Measurements from ENCODE around the gene INSR. TPM values are rescaled to one million over a fixed set of nuclear protein-coding genes. Genes with fewer than 3 reads are reported as not detected.

Gene INSR
- total RNA-seq, 1 donor from 2014 or later: 27.3 TPM

- peak; percentile 79 for DNase-seq (ENCODE audit: extremely low spot score, unreplicated experiment)
- Mint-ChIP-seq H3K9me3 (ENCODE audit: unreplicated experiment) (peaks cover 27% of the 10 kb centered on the region), H3K4me3 (ENCODE audit: unreplicated experiment) (no peak overlapping the region), H3K4me1 (ENCODE audit: unreplicated experiment) (peaks cover 7% of the 10 kb centered on the region), H3K27ac (ENCODE audit: unreplicated experiment) (no peak overlapping the region), H3K27me3 (ENCODE audit: unreplicated experiment) (no peaks in the 10 kb centered on the region), H3K36me3 (ENCODE audit: unreplicated experiment) (peaks cover 75% of the 10 kb centered on the region)
- TF ChIP-seq, protein P1, sequence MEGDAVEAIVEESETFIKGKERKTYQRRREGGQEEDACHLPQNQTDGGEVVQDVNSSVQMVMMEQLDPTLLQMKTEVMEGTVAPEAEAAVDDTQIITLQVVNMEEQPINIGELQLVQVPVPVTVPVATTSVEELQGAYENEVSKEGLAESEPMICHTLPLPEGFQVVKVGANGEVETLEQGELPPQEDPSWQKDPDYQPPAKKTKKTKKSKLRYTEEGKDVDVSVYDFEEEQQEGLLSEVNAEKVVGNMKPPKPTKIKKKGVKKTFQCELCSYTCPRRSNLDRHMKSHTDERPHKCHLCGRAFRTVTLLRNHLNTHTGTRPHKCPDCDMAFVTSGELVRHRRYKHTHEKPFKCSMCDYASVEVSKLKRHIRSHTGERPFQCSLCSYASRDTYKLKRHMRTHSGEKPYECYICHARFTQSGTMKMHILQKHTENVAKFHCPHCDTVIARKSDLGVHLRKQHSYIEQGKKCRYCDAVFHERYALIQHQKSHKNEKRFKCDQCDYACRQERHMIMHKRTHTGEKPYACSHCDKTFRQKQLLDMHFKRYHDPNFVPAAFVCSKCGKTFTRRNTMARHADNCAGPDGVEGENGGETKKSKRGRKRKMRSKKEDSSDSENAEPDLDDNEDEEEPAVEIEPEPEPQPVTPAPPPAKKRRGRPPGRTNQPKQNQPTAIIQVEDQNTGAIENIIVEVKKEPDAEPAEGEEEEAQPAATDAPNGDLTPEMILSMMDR (IDR thresholded peaks at IDR 0.05): no peak
These were observed 219.4 kb downstream of the INSR start for GRCh38 chr19:7074705-7075282.

GRCh38 chr19:7072541-7072940 is 221.7 kb downstream of the INSR start:
- peak; percentile 42 for DNase-seq (ENCODE audit: extremely low spot score, unreplicated experiment)
- Mint-ChIP-seq H3K27me3 (ENCODE audit: unreplicated experiment) (no peaks in the 10 kb centered on the region), H3K4me1 (ENCODE audit: unreplicated experiment) (peaks cover 24% of the 10 kb centered on the region), H3K9me3 (ENCODE audit: unreplicated experiment) (peaks cover 10% of the 10 kb centered on the region), H3K4me3 (ENCODE audit: unreplicated experiment) (peak overlapping the region; percentile 51), H3K36me3 (ENCODE audit: unreplicated experiment) (peaks cover 54% of the 10 kb centered on the region), H3K27ac (ENCODE audit: unreplicated experiment) (no peak overlapping the region)
- TF ChIP-seq, protein P1 (IDR thresholded peaks at IDR 0.05): no peak

GRCh38 chr19:7069904-7070226 is 224.3 kb downstream of the INSR start:
- peaks cover 29% of the 10 kb centered on the region for H3K36me3 Mint-ChIP-seq (ENCODE audit: unreplicated experiment)
- peak overlapping the region; percentile 95 for H3K27ac Mint-ChIP-seq (ENCODE audit: unreplicated experiment)
- TF ChIP-seq, protein P1 (IDR thresholded peaks at IDR 0.05): no peak
- DNase-seq (ENCODE audit: extremely low spot score, unreplicated experiment): no peak
- H3K4me1 Mint-ChIP-seq (ENCODE audit: unreplicated experiment): peaks cover 24% of the 10 kb centered on the region
- no peaks in the 10 kb centered on the region for H3K9me3 Mint-ChIP-seq (ENCODE audit: unreplicated experiment)
- no peaks in the 10 kb centered on the region for H3K27me3 Mint-ChIP-seq (ENCODE audit: unreplicated experiment)
- H3K4me3 Mint-ChIP-seq (ENCODE audit: unreplicated experiment): peak overlapping the region; percentile 95

DNA sequence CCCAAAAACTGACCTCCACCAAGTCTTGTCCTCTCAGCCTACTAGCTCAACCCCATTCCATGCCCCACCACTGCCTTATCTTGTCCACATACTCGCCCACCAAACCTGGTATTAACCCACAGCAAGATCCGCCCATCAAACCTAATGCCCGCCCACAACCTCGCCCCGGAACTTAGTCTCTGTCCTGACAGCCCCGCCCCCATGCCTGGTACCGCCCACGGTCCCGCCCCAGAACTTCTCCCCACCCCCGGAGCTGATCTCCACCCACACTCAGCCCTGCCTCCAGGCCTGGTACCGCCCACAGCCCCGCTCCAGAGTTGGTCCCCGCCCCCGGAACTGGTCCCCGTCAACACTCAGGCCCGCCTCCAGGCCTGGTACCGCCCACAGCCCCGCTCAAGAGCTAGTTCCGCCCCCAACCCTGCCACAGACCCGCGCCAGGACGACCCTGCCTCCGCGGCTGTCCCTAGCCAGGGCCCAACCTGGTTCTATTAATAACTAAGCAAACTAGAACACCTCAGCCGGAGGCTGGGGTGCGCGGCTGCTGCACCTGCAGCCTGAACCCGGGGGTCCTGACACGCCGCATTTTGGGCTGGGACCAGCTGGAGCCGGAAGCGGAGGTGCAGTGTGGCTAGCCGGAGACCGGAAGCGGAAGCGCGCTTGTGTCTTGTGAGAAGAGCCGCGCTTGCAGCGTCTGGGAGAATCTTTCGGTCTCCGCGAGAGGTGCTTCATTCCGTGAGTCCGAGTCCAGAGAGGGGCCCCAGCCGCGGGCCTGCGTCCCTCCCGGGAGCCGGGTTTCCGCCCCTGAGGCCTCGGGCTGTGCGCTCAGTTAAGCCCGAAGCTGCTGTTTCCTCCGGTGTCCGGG is 224.9 kb downstream of the INSR start, which contains the start of gene ZNF557:
Gene ZNF557, plus strand, starts transcription at position 662 of the 862 bp plus-strand sequence. CDS start 5,372 bp downstream, outside the sequence.
- Mint-ChIP-seq H3K4me1 (ENCODE audit: unreplicated experiment) (peaks cover 24% of the 10 kb centered on the region), H3K4me3 (ENCODE audit: unreplicated experiment) (peak within 1 kb of the TSS; percentile 95), H3K27me3 (ENCODE audit: unreplicated experiment) (no peaks in the 10 kb centered on the region), H3K36me3 (ENCODE audit: unreplicated experiment) (peaks cover 27% of the 10 kb centered on the region), H3K9me3 (ENCODE audit: unreplicated experiment) (no peaks in the 10 kb centered on the region), H3K27ac (ENCODE audit: unreplicated experiment) (peak within 1 kb of the TSS; percentile 95)
- DNase-seq (ENCODE audit: extremely low spot score, unreplicated experiment): peak; percentile 99
- TF ChIP-seq, protein P1 (IDR thresholded peaks at IDR 0.05): no peak

DNA sequence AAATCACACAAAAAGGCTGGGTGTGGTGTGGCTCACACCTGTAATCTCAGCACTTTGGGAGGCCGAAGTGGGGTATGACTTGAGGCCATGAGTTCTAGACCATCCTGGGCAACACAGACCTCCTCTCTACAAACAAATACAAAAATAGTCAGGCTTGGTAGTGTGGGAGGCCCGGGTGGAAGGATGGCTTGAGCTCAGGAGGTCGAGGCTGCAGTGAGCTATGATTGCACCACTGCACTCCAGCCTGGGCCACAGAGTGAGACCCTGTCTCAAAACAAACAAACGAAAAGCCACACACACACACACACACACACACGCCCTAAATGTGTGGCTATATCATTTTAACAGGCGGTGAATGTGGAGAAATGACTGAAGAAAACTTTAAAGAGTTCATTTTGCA is 225.6 kb downstream of the INSR start:
- H3K9me3 Mint-ChIP-seq (ENCODE audit: unreplicated experiment): no peaks in the 10 kb centered on the region
- H3K27me3 Mint-ChIP-seq (ENCODE audit: unreplicated experiment): no peaks in the 10 kb centered on the region
- peaks cover 21% of the 10 kb centered on the region for H3K36me3 Mint-ChIP-seq (ENCODE audit: unreplicated experiment)
- H3K27ac Mint-ChIP-seq (ENCODE audit: unreplicated experiment): peak overlapping the region; percentile 95
- peak overlapping the region; percentile 95 for H3K4me3 Mint-ChIP-seq (ENCODE audit: unreplicated experiment)
- H3K4me1 Mint-ChIP-seq (ENCODE audit: unreplicated experiment): peaks cover 24% of the 10 kb centered on the region
- DNase-seq (ENCODE audit: extremely low spot score, unreplicated experiment): no peak
- TF ChIP-seq, protein P1 (IDR thresholded peaks at IDR 0.05): no peak

Data from osteocyte (in vitro differentiated cells).